IPS-18c (cell line): ENCODE data around the gene ASZ1.
"Not testable (repeated sequence)": the region's sequence is repeated elsewhere in the genome, so short reads cannot be mapped to it uniquely, and the experiment has no call there.

ENCODE experiments used
- H3K4me3 ChIP-seq: 2 replicates; pipeline ENCODE4 v1.7.0; 2013; ENCODE audit warnings: low read depth, mild to moderate bottlenecking, low read length, moderate library complexity; ENCODE audit not compliant: insufficient read depth
- H3K9me3 ChIP-seq: one replicate; pipeline ENCODE4 v1.6.1; 2013; ENCODE audit warnings: mild to moderate bottlenecking, low read length, moderate library complexity; ENCODE audit not compliant: control insufficient read depth, insufficient read depth

The ASZ1 gene

GRCh38 chr7:117427258-117427701 lies at the start of gene ASZ1:
Gene ASZ1, minus strand, starts transcription at chr7:117427493. Its CDS starts 33 bp downstream, at chr7:117427460.
- H3K9me3 ChIP-seq, result no peaks in the 10 kb centered on the region
- no peak within 1 kb of the TSS for H3K4me3 ChIP-seq

GRCh38 chr7:117476557-117477215 lies 49.4 kb upstream of the ASZ1 start:
- no peaks in the 10 kb centered on the region for H3K9me3 ChIP-seq
- H3K4me3 ChIP-seq, result no peak overlapping the region

- H3K9me3 ChIP-seq, result no peaks in the 10 kb centered on the region
- H3K4me3 ChIP-seq, result no peak overlapping the region
These were observed 45.0 kb upstream of the ASZ1 start for GRCh38 chr7:117472335-117472734.

- Histone ChIP-seq H3K4me3 (no peak overlapping the region), H3K9me3 (no peaks in the 10 kb centered on the region)
These were observed 43.5 kb upstream of the ASZ1 start for GRCh38 chr7:117470777-117471176.

GRCh38 chr7:117468174-117468573 lies 40.9 kb upstream of the ASZ1 start:
- Histone ChIP-seq H3K9me3 (no peaks in the 10 kb centered on the region), H3K4me3 (no peak overlapping the region)

- not testable (repeated sequence) for H3K4me3 ChIP-seq, H3K9me3 ChIP-seq
These were observed 33.5 kb upstream of the ASZ1 start for GRCh38 chr7:117460815-117461214.

- H3K9me3 ChIP-seq, result no peaks in the 10 kb centered on the region
- no peak overlapping the region for H3K4me3 ChIP-seq
These were observed 32.4 kb upstream of the ASZ1 start for GRCh38 chr7:117459735-117460134.

- H3K9me3 ChIP-seq, result no peaks in the 10 kb centered on the region
- no peak overlapping the region for H3K4me3 ChIP-seq
These were observed 31.8 kb upstream of the ASZ1 start for GRCh38 chr7:117458977-117459583.

GRCh38 chr7:117448655-117449054 lies 21.4 kb upstream of the ASZ1 start:
- no peaks in the 10 kb centered on the region for H3K9me3 ChIP-seq
- no peak overlapping the region for H3K4me3 ChIP-seq

- Histone ChIP-seq H3K4me3 (no peak overlapping the region), H3K9me3 (no peaks in the 10 kb centered on the region)
These were observed 19.0 kb upstream of the ASZ1 start for GRCh38 chr7:117446220-117446815.

- no peaks in the 10 kb centered on the region for H3K9me3 ChIP-seq
- no peak overlapping the region for H3K4me3 ChIP-seq
These were observed 17.9 kb upstream of the ASZ1 start for GRCh38 chr7:117445206-117445605.

GRCh38 chr7:117444646-117445045 lies 17.4 kb upstream of the ASZ1 start:
- no peak overlapping the region for H3K4me3 ChIP-seq
- no peaks in the 10 kb centered on the region for H3K9me3 ChIP-seq

- Histone ChIP-seq H3K9me3 (no peaks in the 10 kb centered on the region), H3K4me3 (no peak overlapping the region)
These were observed 8.3 kb upstream of the ASZ1 start for GRCh38 chr7:117435475-117436043.

- no peak overlapping the region for H3K4me3 ChIP-seq
These were observed 3.0 kb downstream of the ASZ1 start for GRCh38 chr7:117424090-117424829.

GRCh38 chr7:117414591-117414990 lies 12.7 kb downstream of the ASZ1 start:
- not testable (repeated sequence) for H3K9me3 ChIP-seq, H3K4me3 ChIP-seq

More at GRCh38 chr7:117424090-117424829, 3.0 kb downstream of the ASZ1 start:
- H3K9me3 ChIP-seq, result no peaks in the 10 kb centered on the region

- H3K9me3 ChIP-seq, result no peaks in the 10 kb centered on the region
- no peak overlapping the region for H3K4me3 ChIP-seq
These were observed 14.2 kb downstream of the ASZ1 start for GRCh38 chr7:117412946-117413559.

GRCh38 chr7:117412390-117412789 lies 14.9 kb downstream of the ASZ1 start:
- Histone ChIP-seq H3K4me3 (no peak overlapping the region), H3K9me3 (no peaks in the 10 kb centered on the region)
